Astrocyte (in vitro differentiated cells and primary cell): Measurements from ENCODE around the gene DDX23. TPM values are rescaled to one million over a fixed set of nuclear protein-coding genes. Genes with fewer than 3 reads are reported as not detected.
A peak's percentile ranks its signal among the peaks of the same experiment; 100 is the strongest.

Experiments
- DNase-seq: peaks from one replicate; pipeline ENCODE4 v3.0.0-alpha.2; 2010; ENCODE audit warnings: low read depth
- FAIRE-seq: peaks from 2 replicates; lab custom pipeline; 2011; peaks lifted over from hg19 to GRCh38; lab: Jason Lieb, UNC
- H2AFZ ChIP-seq: 2 replicates; pipeline ENCODE4 v1.6.0; 2012; ENCODE audit warnings: low read depth, low read length, inconsistent platforms
- H3K27ac ChIP-seq: 2 replicates; pipeline ENCODE4 v1.5.1; 2011; ENCODE audit warnings: low read depth, low read length, inconsistent platforms
- H3K27me3 ChIP-seq: 2 replicates; pipeline ENCODE4 v1.6.0; 2011; ENCODE audit warnings: low read length, inconsistent platforms; ENCODE audit not compliant: insufficient read depth
- H3K36me3 ChIP-seq: 2 replicates; pipeline ENCODE4 v1.5.1; 2011; ENCODE audit warnings: low read length, inconsistent platforms; ENCODE audit not compliant: insufficient read depth
- H3K4me1 ChIP-seq: 2 replicates; pipeline ENCODE4 v1.5.1; 2011; ENCODE audit warnings: low read length, inconsistent platforms; ENCODE audit not compliant: insufficient read depth
- H3K4me2 ChIP-seq: 2 replicates; pipeline ENCODE4 v1.6.0; 2012; ENCODE audit warnings: low read length, inconsistent platforms
- H3K4me3 ChIP-seq: 2 replicates; pipeline ENCODE4 v1.5.1; 2011; ENCODE audit warnings: low read depth, mild to moderate bottlenecking, low read length, inconsistent platforms; ENCODE audit not compliant: insufficient read depth
- H3K79me2 ChIP-seq: 2 replicates; pipeline ENCODE4 v1.6.0; 2012; ENCODE audit warnings: mild to moderate bottlenecking, low read length, inconsistent platforms; ENCODE audit not compliant: insufficient read depth
- H3K9ac ChIP-seq: 2 replicates; pipeline ENCODE4 v1.6.0; 2012; ENCODE audit warnings: mild to moderate bottlenecking, low read length, inconsistent platforms
- H3K9me3 ChIP-seq: 2 replicates; pipeline ENCODE4 v1.5.1; 2012; ENCODE audit warnings: low read depth, mild to moderate bottlenecking, low read length, inconsistent platforms; ENCODE audit not compliant: insufficient read depth
- H4K20me1 ChIP-seq: 2 replicates; pipeline ENCODE4 v1.6.0; 2012; ENCODE audit warnings: low read length, inconsistent platforms; ENCODE audit not compliant: insufficient read depth
- H3K27ac Mint-ChIP-seq: one replicate; pipeline ENCODE4 v1.8.0; 2021; ENCODE audit warnings: mild to moderate bottlenecking, mixed read lengths; ENCODE audit not compliant: unreplicated experiment
- H3K27me3 Mint-ChIP-seq: one replicate; pipeline ENCODE4 v1.8.0; 2021; ENCODE audit warnings: low read depth, mixed read lengths; ENCODE audit not compliant: unreplicated experiment
- H3K36me3 Mint-ChIP-seq: one replicate; pipeline ENCODE4 v1.8.0; 2021; ENCODE audit warnings: low read depth, mixed read lengths; ENCODE audit not compliant: unreplicated experiment
- H3K4me1 Mint-ChIP-seq: one replicate; pipeline ENCODE4 v1.8.0; 2021; ENCODE audit warnings: low read depth, mixed read lengths; ENCODE audit not compliant: unreplicated experiment
- H3K4me3 Mint-ChIP-seq: one replicate; pipeline ENCODE4 v1.8.0; 2021; ENCODE audit warnings: mild to moderate bottlenecking, moderate library complexity, mixed read lengths; ENCODE audit not compliant: unreplicated experiment
- H3K9me3 Mint-ChIP-seq: one replicate; pipeline ENCODE4 v1.8.0; 2021; ENCODE audit warnings: mild to moderate bottlenecking, mixed read lengths; ENCODE audit not compliant: unreplicated experiment
- CTCF ChIP-seq: IDR thresholded peaks from 2 replicates; pipeline ENCODE4 v1.5.1; 2011; ENCODE audit warnings: low read depth, mild to moderate bottlenecking, inconsistent platforms, low read length, moderate library complexity; ENCODE audit not compliant: insufficient read depth
- EZH2 ChIP-seq: IDR thresholded peaks from 2 replicates; pipeline ENCODE4 v1.6.1; 2012; ENCODE audit warnings: mild to moderate bottlenecking, low read length, inconsistent platforms; ENCODE audit not compliant: insufficient read depth
- total RNA-seq: library from RNA; stranded (reverse); gene quantifications from 2 replicates; pipeline ENCODE4 v1.2.1, GENCODE V29; 2021

DDX23 gene
- total RNA-seq, 1 donor from 2014 or later, result 77.1 TPM

GRCh38 chr12:48865281-48866051 is 13.5 kb upstream of the DDX23 start, which contains the start of gene RND1:
TSS of gene RND1 (minus strand) at chr12:48865870. CDS start at chr12:48865767, 103 bp downstream.
- Mint-ChIP-seq H3K27ac (peak within 1 kb of the TSS; percentile 58), H3K36me3 (peaks cover 6% of the 10 kb centered on the region), H3K27me3 (peaks cover 26% of the 10 kb centered on the region), H3K9me3 (no peaks in the 10 kb centered on the region), H3K4me1 (peaks cover 2% of the 10 kb centered on the region), H3K4me3 (peak within 1 kb of the TSS; percentile 90)
- peak; percentile 80 for DNase-seq
- Histone ChIP-seq H3K79me2 (no peaks in the 10 kb centered on the region), H3K4me2 (peak within 1 kb of the TSS; percentile 88), H3K4me1 (peaks cover 8% of the 10 kb centered on the region), H3K4me3 (peak within 1 kb of the TSS; percentile 66), H3K36me3 (no peaks in the 10 kb centered on the region), H3K9ac (peak within 1 kb of the TSS; percentile 58), H3K9me3 (no peaks in the 10 kb centered on the region), H3K27ac (no peak within 1 kb of the TSS), H3K27me3 (peaks cover 36% of the 10 kb centered on the region), H2AFZ (peak within 1 kb of the TSS; percentile 93), H4K20me1 (no peaks in the 10 kb centered on the region)
- no peak for FAIRE-seq
- TF ChIP-seq EZH2, result no peak
- TF ChIP-seq CTCF, result no peak

DNA sequence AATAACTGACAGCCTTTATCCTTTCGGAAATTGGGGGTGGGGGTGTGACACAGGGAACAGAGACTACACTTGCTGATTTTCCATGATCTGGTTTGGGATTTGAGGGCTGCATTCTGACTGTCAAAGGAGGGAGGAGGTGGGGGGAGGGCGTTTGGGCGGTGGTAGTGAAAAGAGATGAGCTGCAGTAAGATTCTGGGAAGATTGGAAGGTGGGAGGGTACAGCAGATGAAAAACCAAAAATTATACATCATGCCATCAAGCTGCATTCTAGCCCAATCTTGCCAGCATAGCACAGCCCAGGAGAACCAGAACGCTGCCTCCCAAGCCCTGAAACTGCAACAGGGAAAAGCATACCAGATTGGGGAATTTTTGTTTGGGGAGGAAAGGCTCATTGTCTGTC is 11.3 kb upstream of the DDX23 start:
- TF ChIP-seq EZH2 (no peak), CTCF (no peak)

DNA sequence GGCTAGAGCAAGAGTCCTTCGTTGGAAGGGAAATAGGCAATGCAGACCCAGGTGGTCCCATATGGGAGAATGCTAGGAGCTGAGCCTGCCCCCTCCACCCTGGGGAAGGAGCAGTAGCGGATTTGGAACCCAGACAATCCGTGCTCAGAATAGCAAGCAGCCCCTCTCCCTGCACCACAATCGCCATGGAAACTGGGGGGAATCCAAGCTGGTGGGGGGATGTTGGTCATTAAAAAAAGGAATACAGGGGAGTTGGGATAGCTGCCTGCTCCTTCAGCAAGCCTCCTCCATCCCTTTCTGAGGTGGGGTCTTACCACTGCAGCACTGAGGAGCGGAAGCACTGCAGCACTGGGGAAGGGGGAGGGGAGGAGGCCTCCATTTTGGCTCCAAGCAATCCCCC is 10.8 kb upstream of the DDX23 start:
- FAIRE-seq (no peak), DNase-seq (no peak)
- Mint-ChIP-seq H3K4me3 (no peak overlapping the region), H3K9me3 (no peaks in the 10 kb centered on the region), H3K4me1 (peaks cover 2% of the 10 kb centered on the region), H3K27me3 (peaks cover 26% of the 10 kb centered on the region), H3K36me3 (peaks cover 6% of the 10 kb centered on the region), H3K27ac (no peak overlapping the region)
- no peaks in the 10 kb centered on the region for H4K20me1 ChIP-seq
- no peak overlapping the region for H2AFZ ChIP-seq
- TF ChIP-seq EZH2, result no peak
- no peak for TF ChIP-seq CTCF
- H3K4me1 ChIP-seq, result peaks cover 8% of the 10 kb centered on the region
- no peaks in the 10 kb centered on the region for H3K79me2 ChIP-seq
- peaks cover 36% of the 10 kb centered on the region for H3K27me3 ChIP-seq
- H3K36me3 ChIP-seq, result no peaks in the 10 kb centered on the region
- no peak overlapping the region for H3K27ac ChIP-seq
- H3K9me3 ChIP-seq, result no peaks in the 10 kb centered on the region
- H3K9ac ChIP-seq, result no peak overlapping the region
- H3K4me2 ChIP-seq, result no peak overlapping the region
- H3K4me3 ChIP-seq, result no peak overlapping the region

More for the DNA sequence above, 11.3 kb upstream of the DDX23 start:
- H3K36me3 ChIP-seq, result no peaks in the 10 kb centered on the region
- H3K4me3 ChIP-seq, result no peak overlapping the region
- no peaks in the 10 kb centered on the region for H3K9me3 ChIP-seq
- H3K79me2 ChIP-seq, result no peaks in the 10 kb centered on the region
- FAIRE-seq (no peak), DNase-seq (no peak)
- H3K27me3 ChIP-seq, result peaks cover 36% of the 10 kb centered on the region
- H3K27ac ChIP-seq, result no peak overlapping the region
- Mint-ChIP-seq H3K27me3 (peaks cover 26% of the 10 kb centered on the region), H3K27ac (no peak overlapping the region), H3K4me1 (peaks cover 2% of the 10 kb centered on the region), H3K9me3 (no peaks in the 10 kb centered on the region), H3K36me3 (peaks cover 6% of the 10 kb centered on the region), H3K4me3 (no peak overlapping the region)
- no peak overlapping the region for H3K9ac ChIP-seq
- no peaks in the 10 kb centered on the region for H4K20me1 ChIP-seq
- H3K4me2 ChIP-seq, result no peak overlapping the region
- H2AFZ ChIP-seq, result no peak overlapping the region
- H3K4me1 ChIP-seq, result peaks cover 8% of the 10 kb centered on the region
